ENCODE measurements around the gene ANKDD1B. TPM values are rescaled to one million over a fixed set of nuclear protein-coding genes. Genes with fewer than 3 reads are reported as not detected.

Gene ANKDD1B
- total RNA-seq, 3 donors from 2014 or later (not counting 1 experiment from before 2014, with no cell fraction given): 0.52 to 0.66 (median 0.55) TPM

DNA sequence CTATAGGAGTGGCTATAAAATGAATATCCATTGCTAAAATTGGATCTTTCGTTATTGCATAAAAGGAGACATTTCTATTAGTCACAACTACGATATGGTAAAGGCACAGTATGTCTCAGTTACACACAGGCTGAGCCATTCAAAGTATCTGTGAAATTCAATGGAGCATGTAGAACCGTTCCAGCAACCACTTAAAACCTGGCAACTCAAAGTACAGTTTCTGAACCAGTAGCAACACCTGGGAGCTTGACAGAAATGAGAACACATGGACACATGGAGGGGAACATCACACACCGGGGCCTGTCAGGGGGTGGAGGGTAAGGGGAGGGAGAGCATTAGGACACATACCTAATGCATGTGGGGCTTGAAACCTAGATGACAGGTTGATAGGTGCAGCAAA lies 90.6 kb downstream of the ANKDD1B start:
- Mint-ChIP-seq H3K27me3 (ENCODE audit: low read depth in 2 of 2) (no peaks in the 10 kb centered on the region), H3K27ac (no peak overlapping the region), H3K4me3 (no peak overlapping the region), H3K36me3 (peaks cover 9% of the 10 kb centered on the region), H3K4me1 (peaks cover 11 to 13% of the 10 kb centered on the region in 2 donors), H3K9me3 (no peaks in the 10 kb centered on the region)
- Histone ChIP-seq H3K9me3 (ENCODE audit: control insufficient read depth, insufficient read depth, low read length) (no peaks in the 10 kb centered on the region), H3K27ac (ENCODE audit: low read length) (no peak overlapping the region), H3K4me3 (ENCODE audit: low read length) (no peak overlapping the region), H3K4me1 (ENCODE audit: control insufficient read depth, insufficient read depth, low read length) (no peaks in the 10 kb centered on the region), H3K27me3 (ENCODE audit: control insufficient read depth, insufficient read depth, low read length) (no peaks in the 10 kb centered on the region), H3K36me3 (ENCODE audit: control insufficient read depth, insufficient read depth, low read length) (peaks cover 29% of the 10 kb centered on the region)
- TF ChIP-seq, protein P1, sequence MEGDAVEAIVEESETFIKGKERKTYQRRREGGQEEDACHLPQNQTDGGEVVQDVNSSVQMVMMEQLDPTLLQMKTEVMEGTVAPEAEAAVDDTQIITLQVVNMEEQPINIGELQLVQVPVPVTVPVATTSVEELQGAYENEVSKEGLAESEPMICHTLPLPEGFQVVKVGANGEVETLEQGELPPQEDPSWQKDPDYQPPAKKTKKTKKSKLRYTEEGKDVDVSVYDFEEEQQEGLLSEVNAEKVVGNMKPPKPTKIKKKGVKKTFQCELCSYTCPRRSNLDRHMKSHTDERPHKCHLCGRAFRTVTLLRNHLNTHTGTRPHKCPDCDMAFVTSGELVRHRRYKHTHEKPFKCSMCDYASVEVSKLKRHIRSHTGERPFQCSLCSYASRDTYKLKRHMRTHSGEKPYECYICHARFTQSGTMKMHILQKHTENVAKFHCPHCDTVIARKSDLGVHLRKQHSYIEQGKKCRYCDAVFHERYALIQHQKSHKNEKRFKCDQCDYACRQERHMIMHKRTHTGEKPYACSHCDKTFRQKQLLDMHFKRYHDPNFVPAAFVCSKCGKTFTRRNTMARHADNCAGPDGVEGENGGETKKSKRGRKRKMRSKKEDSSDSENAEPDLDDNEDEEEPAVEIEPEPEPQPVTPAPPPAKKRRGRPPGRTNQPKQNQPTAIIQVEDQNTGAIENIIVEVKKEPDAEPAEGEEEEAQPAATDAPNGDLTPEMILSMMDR (IDR thresholded peaks at IDR 0.05): no peak
- WGBS (ENCODE audit: insufficient coverage): 97% methylated on average over 4 of the region's 4 CpGs
- DNase-seq: no peak
- intact Hi-C loops (cut with micrococcal nuclease): no loop called here
- ATAC-seq: no peak

DNA sequence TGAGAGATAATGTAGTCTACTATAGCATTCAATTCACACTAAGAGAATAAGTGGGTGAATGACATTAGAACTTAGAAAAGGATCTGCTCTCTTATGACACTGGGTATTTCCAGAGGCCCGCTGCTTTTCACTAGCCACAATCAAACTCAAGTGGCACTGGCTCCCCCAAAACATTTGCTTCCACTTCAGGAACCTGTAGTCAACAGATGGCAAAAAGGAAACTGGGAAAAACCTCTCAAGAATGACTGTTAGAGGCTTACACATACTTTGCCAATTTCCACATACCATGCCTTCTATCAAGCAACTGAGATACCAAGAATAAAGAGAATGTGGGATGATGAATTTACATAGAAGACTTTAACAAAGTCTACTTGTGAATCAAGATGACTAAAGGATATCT lies 94.8 kb downstream of the ANKDD1B start:
- no peaks in the 10 kb centered on the region for H3K27me3 Mint-ChIP-seq (ENCODE audit: low read depth in 2 of 2)
- ATAC-seq (no peak), DNase-seq (no peak)
- TF ChIP-seq, protein P1 (IDR thresholded peaks at IDR 0.05): no peak
- Histone ChIP-seq H3K27ac (ENCODE audit: low read length) (no peak overlapping the region), H3K4me1 (ENCODE audit: control insufficient read depth, insufficient read depth, low read length) (no peaks in the 10 kb centered on the region), H3K4me3 (ENCODE audit: low read length) (no peak overlapping the region), H3K36me3 (ENCODE audit: control insufficient read depth, insufficient read depth, low read length) (peaks cover 38% of the 10 kb centered on the region), H3K9me3 (ENCODE audit: control insufficient read depth, insufficient read depth, low read length) (no peaks in the 10 kb centered on the region), H3K27me3 (ENCODE audit: control insufficient read depth, insufficient read depth, low read length) (no peaks in the 10 kb centered on the region)
- intact Hi-C loops (cut with micrococcal nuclease): no loop called here
- no peaks in the 10 kb centered on the region for H3K9me3 Mint-ChIP-seq
- no peak overlapping the region for H3K4me3 Mint-ChIP-seq
- peaks cover 9% of the 10 kb centered on the region for H3K36me3 Mint-ChIP-seq
- H3K4me1 Mint-ChIP-seq: peaks cover 0 to 16% of the 10 kb centered on the region in 2 donors
- whole genome bisulfite sequencing (ENCODE audit: insufficient coverage): 86% methylated on average over 1 of the region's 1 CpG
- H3K27ac Mint-ChIP-seq: no peak overlapping the region

DNA sequence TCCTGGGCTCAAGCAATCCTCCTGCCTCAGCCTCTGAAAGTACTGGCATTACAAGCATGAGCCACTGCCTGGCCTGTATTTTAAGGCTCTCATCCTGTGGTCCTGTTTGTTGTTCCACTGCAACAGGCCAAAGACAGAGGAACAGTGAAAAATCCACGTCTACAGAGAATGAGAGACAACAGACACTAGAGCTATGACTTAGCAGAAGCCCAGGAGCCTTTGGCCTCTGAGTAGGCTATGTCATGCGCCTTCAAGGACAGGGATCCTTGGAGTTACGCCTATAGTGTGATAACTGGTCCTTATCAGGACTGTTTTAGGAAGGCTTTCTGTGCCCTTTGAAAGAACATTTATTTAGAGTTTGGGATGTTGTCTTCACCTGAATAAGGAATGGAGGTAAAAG lies 95.5 kb downstream of the ANKDD1B start:
- H3K36me3 Mint-ChIP-seq: peaks cover 9% of the 10 kb centered on the region
- no peak overlapping the region for H3K27ac ChIP-seq (ENCODE audit: low read length)
- H3K27me3 ChIP-seq (ENCODE audit: control insufficient read depth, insufficient read depth, low read length): no peaks in the 10 kb centered on the region
- no peak overlapping the region for H3K4me3 Mint-ChIP-seq
- TF ChIP-seq, protein P1 (IDR thresholded peaks at IDR 0.05): no peak
- no peak for DNase-seq
- H3K9me3 ChIP-seq (ENCODE audit: control insufficient read depth, insufficient read depth, low read length): no peaks in the 10 kb centered on the region
- no peak for ATAC-seq
- peaks cover 38% of the 10 kb centered on the region for H3K36me3 ChIP-seq (ENCODE audit: control insufficient read depth, insufficient read depth, low read length)
- intact Hi-C loops (cut with micrococcal nuclease): no loop called here
- no peaks in the 10 kb centered on the region for H3K27me3 Mint-ChIP-seq (ENCODE audit: low read depth in 2 of 2)
- H3K27ac Mint-ChIP-seq: no peak overlapping the region
- no peaks in the 10 kb centered on the region for H3K9me3 Mint-ChIP-seq
- H3K4me1 Mint-ChIP-seq: peaks cover 0 to 16% of the 10 kb centered on the region in 2 donors
- 95% methylated on average over 3 of the region's 3 CpGs for WGBS (ENCODE audit: insufficient coverage)
- no peaks in the 10 kb centered on the region for H3K4me1 ChIP-seq (ENCODE audit: control insufficient read depth, insufficient read depth, low read length)
- no peak overlapping the region for H3K4me3 ChIP-seq (ENCODE audit: low read length)

DNA sequence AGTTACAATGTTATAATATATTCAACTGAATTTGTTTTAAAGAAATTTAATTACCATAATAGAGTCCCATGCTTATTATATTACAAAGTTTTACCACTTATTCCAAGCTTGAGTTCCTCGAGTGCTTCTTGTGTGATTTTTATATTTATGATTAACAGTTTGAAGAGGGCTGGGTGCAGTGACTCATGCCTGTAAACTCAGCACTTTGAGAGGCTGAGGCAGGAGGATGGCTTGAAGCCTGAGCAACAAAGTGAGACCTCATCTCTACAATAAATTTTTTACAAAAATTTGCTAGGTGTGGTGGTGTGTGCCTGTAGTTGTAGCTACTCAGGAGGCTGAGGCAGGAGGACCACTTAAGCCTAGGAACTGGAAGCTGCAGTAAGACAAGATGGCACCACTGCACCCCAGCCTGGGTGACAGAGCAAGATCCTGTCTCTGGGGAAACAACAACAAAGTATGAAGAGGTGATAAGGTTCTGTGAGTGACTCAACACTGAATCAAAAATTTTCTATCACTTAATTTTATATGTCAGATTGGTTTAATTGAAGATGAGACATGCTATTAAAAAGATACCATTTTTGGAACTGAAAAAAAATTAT lies 96.8 kb downstream of the ANKDD1B start:
- no peaks in the 10 kb centered on the region for H3K4me1 ChIP-seq (ENCODE audit: control insufficient read depth, insufficient read depth, low read length)
- Mint-ChIP-seq H3K27ac (no peak overlapping the region), H3K27me3 (ENCODE audit: low read depth in 2 of 2) (no peaks in the 10 kb centered on the region), H3K36me3 (peaks cover under 1% of the 10 kb centered on the region), H3K4me1 (peaks cover 3 to 10% of the 10 kb centered on the region in 2 donors), H3K9me3 (no peaks in the 10 kb centered on the region), H3K4me3 (no peak overlapping the region)
- DNase-seq: no peak
- H3K9me3 ChIP-seq (ENCODE audit: control insufficient read depth, insufficient read depth, low read length): no peaks in the 10 kb centered on the region
- intact Hi-C loops (cut with micrococcal nuclease): no loop called here
- no peak overlapping the region for H3K4me3 ChIP-seq (ENCODE audit: low read length)
- peaks cover 27% of the 10 kb centered on the region for H3K36me3 ChIP-seq (ENCODE audit: control insufficient read depth, insufficient read depth, low read length)
- ATAC-seq: no peak
- no CpG with 5 or more reads among the region's 1 CpG for WGBS (ENCODE audit: insufficient coverage)
- TF ChIP-seq, protein P1 (IDR thresholded peaks at IDR 0.05): no peak
- no peaks in the 10 kb centered on the region for H3K27me3 ChIP-seq (ENCODE audit: control insufficient read depth, insufficient read depth, low read length)
- H3K27ac ChIP-seq (ENCODE audit: low read length): no peak overlapping the region
